ENCODE results near the gene KAZN.

GRCh38 chr1:14590411-14591180 lies 7.9 kb upstream of the KAZN start:
- no peak for TF ChIP-seq CTCF (IDR thresholded peaks at IDR 0.05)
- TF ChIP-seq POLR2A (IDR thresholded peaks at IDR 0.05): no peak

Data from testis (tissue), 2 donors.